ENCODE measurements around the gene KLHL41.
A peak's percentile ranks its signal among the peaks of the same experiment; 100 is the strongest.
"Not testable (repeated sequence)": the region's sequence is repeated elsewhere in the genome, so short reads cannot be mapped to it uniquely, and the experiment has no call there.

KLHL41 gene

DNA sequence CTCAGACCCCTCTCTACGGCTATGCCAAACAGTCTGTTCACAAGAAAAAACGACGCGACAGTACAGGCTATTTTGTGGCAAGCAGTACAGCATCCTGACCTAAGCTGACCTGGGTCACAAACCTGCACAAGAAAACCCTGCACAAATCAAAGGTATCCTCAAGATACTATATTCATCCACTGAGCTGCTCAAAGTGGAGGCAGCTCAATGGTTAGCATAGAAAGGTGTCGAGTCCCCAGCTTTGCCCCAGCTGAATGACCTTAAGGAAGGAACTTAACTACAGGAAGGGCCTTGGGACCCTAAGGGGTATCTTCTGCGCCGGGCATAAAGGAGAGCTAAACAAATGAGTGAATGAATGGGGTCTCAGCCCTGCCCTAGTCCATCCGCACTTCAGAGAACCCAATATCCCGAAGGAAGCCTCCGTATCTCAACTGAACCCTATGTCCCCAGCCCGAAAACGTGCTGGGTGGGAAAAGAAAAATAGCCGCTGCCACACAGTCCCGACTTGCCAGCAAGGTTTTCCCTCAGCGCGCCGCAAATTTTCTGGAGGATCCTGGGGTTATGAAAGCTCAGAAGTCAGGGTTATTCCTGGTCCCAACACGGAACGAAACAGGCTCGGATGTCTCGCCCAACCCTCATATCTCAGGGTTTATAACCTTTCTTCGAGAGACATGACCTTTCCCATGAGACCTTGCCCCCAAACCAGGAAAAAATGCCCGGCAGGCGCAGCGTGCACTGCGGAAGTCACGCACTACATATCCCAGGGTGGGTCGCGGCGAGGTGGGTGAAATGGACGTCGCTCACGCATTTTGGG lies 63.9 kb downstream of the KLHL41 start, which contains the start of gene FASTKD1:
TSS of gene FASTKD1 (minus strand) at position 706 of the 814 bp plus-strand sequence. CDS start 1,836 bp downstream, outside the sequence.
- peak; percentile 94 for DNase-seq

DNA sequence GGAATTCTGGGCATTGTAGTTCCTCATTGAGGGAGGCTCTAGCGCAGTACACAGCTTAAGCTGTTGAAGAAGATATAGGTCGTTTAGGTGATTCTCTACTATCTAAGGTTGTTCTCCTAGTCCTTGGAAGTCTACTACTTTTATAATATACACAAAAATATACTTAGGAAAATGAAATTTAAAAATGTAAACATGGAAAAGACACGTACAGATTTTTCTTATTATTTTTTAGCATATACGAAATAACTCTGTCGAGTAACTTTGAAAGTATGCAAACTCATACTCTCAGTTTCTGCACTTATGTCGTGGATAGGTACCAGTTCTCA lies 64.4 kb downstream of the KLHL41 start:
- DNase-seq = no peak

DNA sequence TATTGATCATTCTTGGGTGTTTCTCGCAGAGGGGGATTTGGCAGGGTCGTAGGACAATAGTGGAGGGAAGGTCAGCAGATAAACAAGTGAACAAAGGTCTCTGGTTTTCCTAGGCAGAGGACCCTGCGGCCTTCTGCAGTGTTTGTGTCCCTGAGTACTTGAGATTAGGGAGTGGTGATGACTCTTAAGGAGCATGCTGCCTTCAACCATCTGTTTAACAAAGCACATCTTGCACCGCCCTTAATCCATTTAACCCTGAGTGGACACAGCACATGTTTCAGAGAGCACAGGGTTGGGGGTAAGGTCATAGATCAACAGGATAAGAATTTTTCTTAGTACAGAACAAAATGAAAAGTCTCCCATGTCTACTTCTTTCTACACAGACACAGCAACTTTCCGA lies 65.0 kb downstream of the KLHL41 start:
- DNase-seq = not testable (repeated sequence)

DNA sequence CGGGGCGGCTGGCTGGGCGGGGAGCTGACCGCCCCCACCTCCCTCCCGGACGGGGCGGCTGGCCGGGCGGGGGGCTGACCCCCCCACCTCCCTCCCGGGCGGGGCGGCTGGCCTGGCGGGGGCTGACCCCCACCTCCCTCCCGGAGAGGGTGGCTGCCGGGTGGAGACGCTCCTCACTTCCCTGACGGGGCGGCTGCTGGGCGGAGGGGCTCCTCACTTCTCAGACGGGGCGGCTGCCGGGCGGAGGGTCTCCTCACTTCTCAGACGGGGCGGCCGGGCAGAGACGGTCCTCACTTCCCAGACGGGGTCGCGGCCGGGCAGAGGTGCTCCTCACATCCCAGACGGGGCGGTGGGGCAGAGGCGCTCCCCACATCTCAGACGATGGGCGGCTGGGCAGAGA lies 65.8 kb downstream of the KLHL41 start:
- DNase-seq = not testable (repeated sequence)

Data from inflammatory macrophage treated with lipopolysaccharide for 4 hours (primary cell).